ENCODE measurements around the gene POU6F1.

DNA sequence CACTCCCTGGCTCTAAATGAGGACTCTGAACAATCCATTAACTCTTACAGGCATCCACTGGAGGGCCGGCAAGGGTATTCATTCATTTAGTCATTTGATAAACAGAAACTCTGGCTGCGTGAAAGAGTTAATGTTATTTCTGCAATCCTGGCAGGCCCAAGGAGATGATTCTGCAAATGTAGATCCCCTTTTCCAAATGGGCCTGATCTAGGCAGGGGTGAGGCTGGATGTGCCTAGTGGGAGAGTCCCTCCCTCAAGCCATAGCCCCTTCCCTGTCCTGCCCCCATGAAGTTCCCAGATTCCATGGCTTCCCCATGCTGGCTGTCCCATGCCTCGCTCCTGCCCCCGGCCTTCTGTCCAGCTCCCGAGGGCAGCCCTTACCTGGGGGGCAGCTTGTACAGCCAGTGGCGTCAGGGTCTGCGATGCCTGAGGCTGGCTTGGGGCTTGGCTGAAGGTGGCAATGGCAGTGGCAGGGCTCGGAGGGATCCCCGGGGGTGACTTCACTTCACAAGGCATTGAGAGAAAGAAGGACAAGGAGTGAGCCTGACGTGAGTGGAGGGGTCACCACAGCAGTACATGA, 18.4 kb downstream of the POU6F1 start:
- TF ChIP-seq, protein P1, sequence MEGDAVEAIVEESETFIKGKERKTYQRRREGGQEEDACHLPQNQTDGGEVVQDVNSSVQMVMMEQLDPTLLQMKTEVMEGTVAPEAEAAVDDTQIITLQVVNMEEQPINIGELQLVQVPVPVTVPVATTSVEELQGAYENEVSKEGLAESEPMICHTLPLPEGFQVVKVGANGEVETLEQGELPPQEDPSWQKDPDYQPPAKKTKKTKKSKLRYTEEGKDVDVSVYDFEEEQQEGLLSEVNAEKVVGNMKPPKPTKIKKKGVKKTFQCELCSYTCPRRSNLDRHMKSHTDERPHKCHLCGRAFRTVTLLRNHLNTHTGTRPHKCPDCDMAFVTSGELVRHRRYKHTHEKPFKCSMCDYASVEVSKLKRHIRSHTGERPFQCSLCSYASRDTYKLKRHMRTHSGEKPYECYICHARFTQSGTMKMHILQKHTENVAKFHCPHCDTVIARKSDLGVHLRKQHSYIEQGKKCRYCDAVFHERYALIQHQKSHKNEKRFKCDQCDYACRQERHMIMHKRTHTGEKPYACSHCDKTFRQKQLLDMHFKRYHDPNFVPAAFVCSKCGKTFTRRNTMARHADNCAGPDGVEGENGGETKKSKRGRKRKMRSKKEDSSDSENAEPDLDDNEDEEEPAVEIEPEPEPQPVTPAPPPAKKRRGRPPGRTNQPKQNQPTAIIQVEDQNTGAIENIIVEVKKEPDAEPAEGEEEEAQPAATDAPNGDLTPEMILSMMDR (IDR thresholded peaks at IDR 0.05): no peak
- TF ChIP-seq POLR2A (IDR thresholded peaks at IDR 0.05) (no peak), EP300 (IDR thresholded peaks at IDR 0.05) (no peak), POLR2AphosphoS5 (IDR thresholded peaks at IDR 0.05) (no peak)

Data from gastroesophageal sphincter (tissue), 3 donors.